HG03565 (cell line): ENCODE results near the gene MRFAP1.

ENCODE experiments used
- ATAC-seq: cut with Tn5 transposase; IDR thresholded peaks from one replicate; pipeline ENCODE4 v1.9.1; 2021; ENCODE audit warnings: mild to moderate bottlenecking, moderate library complexity; ENCODE audit not compliant: unreplicated experiment

Gene MRFAP1

GRCh38 chr4:6640292-6641163, at the start of gene MRFAP1:
TSS of gene MRFAP1 (plus strand) at chr4:6640685. CDS start at chr4:6640863, 178 bp downstream.
- ATAC-seq: peak; percentile 85

DNA sequence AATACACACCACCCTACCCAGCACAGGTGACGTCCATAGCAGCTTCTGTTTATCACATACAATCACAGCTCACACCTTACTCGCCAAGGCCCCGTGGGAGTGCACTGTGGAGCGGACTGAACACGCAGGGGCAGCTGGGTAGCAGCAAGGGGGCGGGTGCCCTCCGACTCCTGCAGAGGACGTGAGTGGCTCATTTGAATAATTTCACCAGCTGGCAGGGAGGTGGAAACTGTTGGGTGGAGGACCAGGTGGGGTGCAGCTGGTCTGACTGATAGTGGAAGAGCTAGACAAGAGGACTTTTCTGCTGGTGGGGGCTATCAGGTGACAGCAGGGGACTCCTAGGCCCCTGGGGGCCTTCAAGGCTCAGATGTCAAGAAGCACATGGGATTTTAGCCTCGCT, 49.2 kb upstream of the MRFAP1 start:
- ATAC-seq: no peak

DNA sequence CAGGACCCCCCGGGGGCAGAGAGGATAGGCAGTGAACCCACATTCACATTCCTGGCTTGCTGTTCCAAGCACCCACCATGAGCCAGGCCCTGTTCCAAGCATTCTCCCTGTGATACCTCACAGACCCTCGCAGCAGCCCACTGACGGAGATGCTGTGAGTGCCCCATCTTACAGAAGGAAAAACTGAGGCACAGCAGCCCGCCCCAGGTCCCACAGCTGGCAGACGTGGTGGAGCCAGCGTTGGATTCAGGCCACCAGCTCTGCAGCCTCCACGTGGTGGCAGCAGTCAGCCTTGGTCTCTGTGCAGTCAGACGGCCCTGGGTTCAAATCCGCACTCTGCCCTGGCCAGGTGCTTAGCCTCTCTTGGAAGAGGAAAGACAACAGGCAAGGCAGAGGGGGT, 48.7 kb upstream of the MRFAP1 start:
- ATAC-seq: no peak

GRCh38 chr4:6592804-6593563, 47.5 kb upstream of the MRFAP1 start:
- no peak for ATAC-seq

- ATAC-seq: no peak
Observed at GRCh38 chr4:6594341-6594740, 46.1 kb upstream of the MRFAP1 start.

- ATAC-seq: no peak
Observed at GRCh38 chr4:6594826-6595355, 45.6 kb upstream of the MRFAP1 start.

- no peak for ATAC-seq
Observed at GRCh38 chr4:6595897-6596537, 44.5 kb upstream of the MRFAP1 start.

DNA sequence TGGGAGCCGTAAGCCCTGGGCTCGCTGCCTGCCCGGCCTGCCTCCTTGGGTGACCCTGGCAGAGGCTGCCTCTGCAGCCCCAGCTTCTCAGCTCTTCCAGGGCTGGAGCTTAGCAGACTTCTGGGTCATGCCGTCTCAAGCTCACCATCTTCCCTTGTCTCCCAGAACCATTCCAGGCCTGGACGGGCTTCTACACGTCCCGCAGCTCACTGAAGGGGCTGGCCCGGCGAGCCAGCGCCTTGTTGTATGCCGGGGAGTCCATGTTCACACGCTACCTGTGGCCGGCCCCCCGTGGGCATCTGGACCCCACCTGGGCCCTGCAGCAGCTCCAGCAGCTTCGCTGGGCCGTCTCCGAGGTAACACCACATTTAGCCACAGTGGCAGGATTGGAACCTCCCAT, 43.5 kb upstream of the MRFAP1 start:
- no peak for ATAC-seq

DNA sequence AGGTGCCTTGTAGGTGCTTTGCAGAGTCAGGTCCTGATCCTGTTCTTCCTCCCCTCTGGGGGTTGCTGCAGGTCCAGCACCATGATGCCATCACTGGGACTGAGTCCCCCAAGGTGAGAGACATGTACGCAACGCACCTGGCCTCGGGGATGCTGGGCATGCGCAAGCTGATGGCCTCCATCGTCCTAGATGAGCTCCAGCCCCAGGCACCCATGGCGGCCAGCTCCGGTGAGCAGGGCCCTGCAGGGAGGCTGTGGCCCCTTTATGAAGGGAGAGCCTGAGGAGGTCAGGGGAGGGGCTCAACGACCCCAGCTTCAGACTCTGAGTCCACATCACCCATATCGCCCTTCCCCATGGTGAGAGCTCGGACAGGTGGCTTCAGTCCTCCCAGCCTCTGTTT, 42.4 kb upstream of the MRFAP1 start:
- no peak for ATAC-seq

GRCh38 chr4:6598641-6599040, 41.8 kb upstream of the MRFAP1 start:
- no peak for ATAC-seq

DNA sequence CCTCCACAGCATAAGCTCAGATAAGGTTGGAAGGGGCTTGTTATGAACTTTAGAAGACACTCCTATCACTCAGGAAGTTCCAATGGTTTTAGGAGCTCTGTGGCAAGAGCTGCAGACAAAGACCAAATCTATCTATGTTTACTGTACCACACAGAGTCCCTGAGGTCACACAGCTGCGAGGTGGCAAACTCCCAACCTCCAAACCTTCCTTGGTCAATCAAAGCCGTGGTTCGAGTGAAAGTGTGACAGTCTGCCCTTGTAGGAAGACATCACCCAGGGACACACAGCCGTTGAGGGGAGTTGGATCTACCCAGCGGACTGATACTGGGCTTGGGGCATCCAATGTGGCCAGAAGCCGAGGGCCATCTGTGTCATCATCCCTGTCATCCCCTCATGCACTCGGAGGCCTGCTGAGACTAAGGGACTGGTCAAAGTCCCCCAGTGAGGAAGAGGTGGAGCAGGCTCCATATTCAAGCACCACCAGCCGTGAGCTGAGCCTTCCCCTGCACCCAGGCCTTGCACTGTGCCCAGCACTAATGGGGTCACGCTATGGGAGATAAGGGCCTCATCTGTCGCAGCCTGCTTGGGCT, 38.7 kb upstream of the MRFAP1 start:
- ATAC-seq: no peak

DNA sequence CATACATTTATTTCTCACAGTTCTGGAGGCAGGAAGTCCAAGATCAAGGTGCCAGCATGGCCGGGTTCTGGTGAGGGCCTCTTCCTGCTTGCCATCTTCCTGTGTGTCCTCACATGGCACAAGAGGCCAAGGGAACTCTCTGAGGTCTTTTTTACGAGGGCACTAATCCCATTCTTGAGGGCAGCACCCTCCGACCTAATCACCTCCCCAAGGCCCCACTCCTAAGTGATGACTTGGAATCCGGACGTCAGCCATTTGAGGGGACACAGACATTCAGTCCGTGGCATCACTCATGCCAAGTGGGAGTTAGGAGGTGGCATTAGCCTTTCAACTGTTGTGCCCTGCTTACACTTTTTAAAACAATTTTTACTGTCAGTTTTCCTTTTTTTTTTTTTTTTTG, 38.2 kb upstream of the MRFAP1 start:
- ATAC-seq: no peak

DNA sequence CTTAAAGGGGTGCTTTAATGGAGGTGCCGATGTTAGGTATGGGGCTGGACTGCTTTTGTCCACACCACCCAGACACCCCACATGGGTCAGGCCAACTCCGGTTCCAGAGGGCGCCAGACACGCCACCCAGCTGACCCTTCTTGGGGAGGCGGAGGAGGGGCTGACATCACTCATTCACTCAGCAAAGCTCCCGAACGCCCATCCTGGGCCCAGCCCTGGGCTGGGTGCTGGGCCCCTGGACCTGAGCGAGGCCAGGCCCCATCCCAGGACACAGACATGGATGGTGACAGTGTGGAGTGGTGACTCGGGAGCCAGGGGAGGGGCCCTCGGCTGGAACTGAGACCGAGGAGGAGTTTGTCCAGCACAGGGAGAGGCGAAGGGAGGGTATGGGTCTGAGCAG, 37.4 kb upstream of the MRFAP1 start:
- ATAC-seq: no peak

GRCh38 chr4:6605114-6605513, 35.4 kb upstream of the MRFAP1 start:
- ATAC-seq: no peak

- no peak for ATAC-seq
Observed at GRCh38 chr4:6605605-6606004, 34.9 kb upstream of the MRFAP1 start.

- no peak for ATAC-seq
Observed at GRCh38 chr4:6606465-6607235, 33.8 kb upstream of the MRFAP1 start.

- ATAC-seq: no peak
Observed at GRCh38 chr4:6607368-6608055, 33.0 kb upstream of the MRFAP1 start.

GRCh38 chr4:6608758-6609414, 31.6 kb upstream of the MRFAP1 start:
- ATAC-seq: no peak

GRCh38 chr4:6609415-6610079, 30.9 kb upstream of the MRFAP1 start:
- no peak for ATAC-seq
